Upper lobe of left lung (tissue), 6 donors: Measurements from ENCODE around the gene KIAA1549. TPM values are rescaled to one million over a fixed set of nuclear protein-coding genes. Genes with fewer than 3 reads are reported as not detected.

Experiments used
- ATAC-seq, 2 donors: fragments of 200-7000 bp; cut with Tn5 transposase; one replicate each; pipeline ENCODE4 v1.9.1; 2022; ENCODE audit warnings: mild to moderate bottlenecking in 2 of 2, moderate library complexity in 2 of 2; ENCODE audit not compliant: low FRiP score in 2 of 2
- DNase-seq, 2 donors: peaks; one replicate each; pipeline ENCODE4 v3.0.0-alpha.2; 2019 to 2020
- H3K27ac ChIP-seq, 4 donors: fragments of 200-600 bp; sonication (generic); one replicate each; pipeline ENCODE4 v1.5.1; 2016 to 2019
- H3K27me3 ChIP-seq, 4 donors: fragments of 200-600 bp; sonication (generic); one replicate each; pipeline ENCODE4 v1.5.1; 2017 to 2019
- H3K36me3 ChIP-seq, 4 donors: fragments of 200-600 bp; sonication (generic); one replicate each; pipeline ENCODE4 v1.5.1; 2016 to 2019
- H3K4me1 ChIP-seq, 4 donors: fragments of 200-600 bp; sonication (generic); one replicate each; pipeline ENCODE4 v1.5.1; 2018 to 2019
- H3K4me3 ChIP-seq, 4 donors: fragments of 200-600 bp; sonication (generic); one replicate each; pipeline ENCODE4 v1.5.1; 2017 to 2019; ENCODE audit warnings: mild to moderate bottlenecking in 2 of 4, moderate library complexity in 1 of 4
- H3K9me3 ChIP-seq, 4 donors: fragments of 200-600 bp; sonication (generic); one replicate each; pipeline ENCODE4 v1.5.1; 2018 to 2019
- CTCF ChIP-seq, 6 experiments: fragments of 450-650 bp in 4 of 6; fragments of 200-600 bp in 2 of 6; sonication (generic) in 2 of 6; IDR thresholded peaks; one replicate each; pipeline ENCODE4 v1.5.1; 2016 to 2019; ENCODE audit warnings: antibody characterized with exemption in 6 of 6
- EP300 ChIP-seq, 4 donors: sonication (generic); formaldehyde crosslinking; IDR thresholded peaks; one replicate each; pipeline ENCODE4 v1.5.1; 2017; ENCODE audit warnings: antibody characterized with exemption in 4 of 4, control low read depth in 2 of 4
- POLR2A ChIP-seq, 4 donors: fragments of 450-650 bp; IDR thresholded peaks; one replicate each; pipeline ENCODE4 v1.5.1; 2016 to 2017; ENCODE audit warnings: antibody characterized with exemption in 4 of 4, mild to moderate bottlenecking in 2 of 4
- POLR2AphosphoS5 ChIP-seq, 2 donors: sonication (generic); formaldehyde crosslinking; IDR thresholded peaks; one replicate each; pipeline ENCODE4 v1.5.1; 2017; ENCODE audit warnings: antibody characterized with exemption in 2 of 2
- WGBS, 2 donors: methylation state at CpG; one replicate each; pipeline ENCODE4 v1.1.5; 2017 to 2018; 5-methylcytosine and 5-hydroxymethylcytosine counted together
- total RNA-seq, 6 donors: library from RNA; depleted of rRNA in 4 of 6; stranded (reverse); fragments of >200 nt in 4 of 6; gene quantifications; one replicate each; pipeline versions ENCODE4 v1.1.0 to v1.2.1, GENCODE V29; 2016 to 2021
- donor health status: DM: no; HTN: no; CAD: no; lungs with moderate emphysema.
- donor health status: DM: no; HTN: yes; CAD: no; lungs with severe emphysema.

KIAA1549 gene
- total RNA-seq, 6 donors from 2014 or later: 4.1 to 10.2 (median 5.3) TPM

- H3K27ac ChIP-seq: peak overlapping the region in 2 of 4 donors; percentile 40 to 53
- DNase-seq: no peak
- H3K27me3 ChIP-seq: no peaks in the 10 kb centered on the region
- WGBS, 2 donors: 46 to 69% methylated on average over 3 of the region's 3 CpGs
- no peaks in the 10 kb centered on the region for H3K36me3 ChIP-seq
- TF ChIP-seq POLR2A (IDR thresholded peaks at IDR 0.05) (no peak), POLR2AphosphoS5 (IDR thresholded peaks at IDR 0.05) (no peak)
- H3K4me3 ChIP-seq: no peak overlapping the region
- no peak for ATAC-seq
- peaks cover 0 to 8% (median 2%) of the 10 kb centered on the region in 4 donors for H3K4me1 ChIP-seq
- H3K9me3 ChIP-seq: no peaks in the 10 kb centered on the region
These were observed 46.3 kb downstream of the KIAA1549 start for GRCh38 chr7:138934861-138935260.

- Histone ChIP-seq H3K27me3 (no peaks in the 10 kb centered on the region), H3K4me1 (peaks cover 0 to 8% (median 2%) of the 10 kb centered on the region in 4 donors), H3K9me3 (no peaks in the 10 kb centered on the region), H3K4me3 (no peak overlapping the region), H3K36me3 (no peaks in the 10 kb centered on the region), H3K27ac (peak overlapping the region in 1 of 4 donors; percentile 40)
- TF ChIP-seq CTCF (IDR thresholded peaks at IDR 0.05): no peak
- TF ChIP-seq POLR2AphosphoS5 (IDR thresholded peaks at IDR 0.05): no peak
- TF ChIP-seq EP300 (IDR thresholded peaks at IDR 0.05): no peak
- no peak for TF ChIP-seq POLR2A (IDR thresholded peaks at IDR 0.05)
- DNase-seq (no peak), ATAC-seq (no peak)
- WGBS, 2 donors: 88 to 94% methylated on average over 8 of the region's 8 CpGs
These were observed 46.8 kb downstream of the KIAA1549 start for GRCh38 chr7:138934367-138934766.

GRCh38 chr7:138932870-138933269 is 48.3 kb downstream of the KIAA1549 start:
- WGBS, 2 donors: 88% methylated on average over 12 of the region's 12 CpGs

GRCh38 chr7:138932427-138932826 is 48.8 kb downstream of the KIAA1549 start:
- TF ChIP-seq CTCF (IDR thresholded peaks at IDR 0.05): no peak
- no peak for TF ChIP-seq POLR2AphosphoS5 (IDR thresholded peaks at IDR 0.05)
- TF ChIP-seq POLR2A (IDR thresholded peaks at IDR 0.05): no peak
- no peak for TF ChIP-seq EP300 (IDR thresholded peaks at IDR 0.05)
- Histone ChIP-seq H3K9me3 (no peaks in the 10 kb centered on the region), H3K4me1 (peaks cover 0 to 8% (median 2%) of the 10 kb centered on the region in 4 donors), H3K36me3 (no peaks in the 10 kb centered on the region), H3K4me3 (no peak overlapping the region), H3K27ac (no peak overlapping the region), H3K27me3 (no peaks in the 10 kb centered on the region)
- ATAC-seq: no peak
- 93 to 96% methylated on average over 5 of the region's 5 CpGs for WGBS, 2 donors
- DNase-seq: no peak

More at GRCh38 chr7:138932870-138933269, 48.3 kb downstream of the KIAA1549 start:
- ATAC-seq (no peak), DNase-seq (no peak)
- H3K36me3 ChIP-seq: no peaks in the 10 kb centered on the region
- peaks cover 0 to 8% (median 2%) of the 10 kb centered on the region in 4 donors for H3K4me1 ChIP-seq
- TF ChIP-seq POLR2A (IDR thresholded peaks at IDR 0.05) (no peak), CTCF (IDR thresholded peaks at IDR 0.05) (no peak), EP300 (IDR thresholded peaks at IDR 0.05) (no peak), POLR2AphosphoS5 (IDR thresholded peaks at IDR 0.05) (no peak)
- H3K27me3 ChIP-seq: no peaks in the 10 kb centered on the region
- no peaks in the 10 kb centered on the region for H3K9me3 ChIP-seq
- no peak overlapping the region for H3K4me3 ChIP-seq
- no peak overlapping the region for H3K27ac ChIP-seq

GRCh38 chr7:138929969-138930368 is 51.2 kb downstream of the KIAA1549 start:
- peaks cover 0 to under 1% (median 0%) of the 10 kb centered on the region in 4 donors for H3K4me1 ChIP-seq
- DNase-seq (no peak), ATAC-seq (no peak)
- H3K9me3 ChIP-seq: no peaks in the 10 kb centered on the region
- no peak overlapping the region for H3K27ac ChIP-seq
- TF ChIP-seq CTCF (IDR thresholded peaks at IDR 0.05) (no peak), POLR2A (IDR thresholded peaks at IDR 0.05) (no peak), EP300 (IDR thresholded peaks at IDR 0.05) (no peak), POLR2AphosphoS5 (IDR thresholded peaks at IDR 0.05) (no peak)
- H3K4me3 ChIP-seq: no peak overlapping the region
- no peaks in the 10 kb centered on the region for H3K27me3 ChIP-seq
- no peaks in the 10 kb centered on the region for H3K36me3 ChIP-seq
- WGBS, 2 donors: 100% methylated on average over 1 of the region's 1 CpG
